Kidney (tissue), 14 donors: ENCODE measurements around the gene NSUN2. TPM values are rescaled to one million over a fixed set of nuclear protein-coding genes. Genes with fewer than 3 reads are reported as not detected.

Source experiments
- DNase-seq, 5 donors: peaks; one replicate each; pipeline ENCODE4 v3.0.0-alpha.2; 2013 to 2020
- FAIRE-seq: peaks from 2 replicates; lab custom pipeline; 2012; peaks lifted over from hg19 to GRCh38; lab: Jason Lieb, UNC
- H3K27ac ChIP-seq, 2 donors: one replicate each; pipeline ENCODE4 v1.7.0; 2013; ENCODE audit warnings: low read depth in 2 of 2, low read length in 2 of 2, inconsistent platforms in 1 of 2
- H3K27me3 ChIP-seq: one replicate; pipeline ENCODE4 v1.7.1; 2013; ENCODE audit warnings: low read length, inconsistent platforms; ENCODE audit not compliant: control insufficient read depth, insufficient read depth
- H3K36me3 ChIP-seq, 3 donors: one replicate each; pipeline versions ENCODE4 v1.7.0 to v1.7.1; 2013; ENCODE audit warnings: low read length in 3 of 3, control low read depth in 1 of 3, inconsistent platforms in 1 of 3; ENCODE audit not compliant: insufficient read depth in 3 of 3, control insufficient read depth in 2 of 3
- H3K4me1 ChIP-seq, 3 donors: one replicate each; pipeline versions ENCODE4 v1.7.0 to v1.7.1; 2013; ENCODE audit warnings: low read length in 3 of 3, inconsistent platforms in 1 of 3, low read depth in 1 of 3; ENCODE audit not compliant: control insufficient read depth in 2 of 3, insufficient read depth in 2 of 3
- H3K4me3 ChIP-seq, 3 donors: one replicate each; pipeline versions ENCODE4 v1.7.0 to v1.8.1; 2013; ENCODE audit warnings: low read length in 3 of 3, control low read depth in 1 of 3, inconsistent platforms in 1 of 3
- H3K9ac ChIP-seq, 3 donors: one replicate each; pipeline versions ENCODE4 v1.7.0 to v1.7.1; 2013; ENCODE audit warnings: low read length in 3 of 3, control low read depth in 1 of 3, inconsistent platforms in 1 of 3
- H3K9me3 ChIP-seq, 3 donors: one replicate each; pipeline versions ENCODE4 v1.7.0 to v1.7.1; 2013; ENCODE audit warnings: low read length in 3 of 3, control low read depth in 1 of 3, inconsistent platforms in 1 of 3; ENCODE audit not compliant: control insufficient read depth in 2 of 3, insufficient read depth in 1 of 3
- intact Hi-C: fragments of 100-400 bp; cut with DNase I; formaldehyde crosslinking; loops from one replicate; pipeline ENCODE4 v1.11.1; 2022
- polyA plus RNA-seq: library from polyadenylated mRNA; stranded (reverse); fragments of 350-450 nt; fragmentation: Illumina TruSeq; extraction: RNeasy Lipid Tissue Mini Kit (QIAGEN cat#74804); gene quantifications from one replicate; pipeline ENCODE4 v1.2.3, GENCODE V29; 2014; ENCODE audit warnings: low read depth, low replicate concordance; ENCODE audit not compliant: insufficient read depth
- total RNA-seq: library from RNA; stranded (reverse); fragmentation: NEBNext Ultra II Directional; extraction: Animal tissue kit (Norgen Biotek cat#: 25700); gene quantifications from one replicate; pipeline ENCODE4 v1.2.1, GENCODE V29; 2021
- TF ChIP-seq, protein P1 (sequence below): IDR thresholded peaks from 3 replicates; pipeline ENCODE4 v1.5.1; 2012; ENCODE audit warnings: mild to moderate bottlenecking, moderate library complexity, borderline replicate concordance; ENCODE audit not compliant: insufficient read depth; ENCODE audit errors: extremely low read depth
- donor health status: control.
- donor health status: control.
- donor health status: control.
- donor health status: control.
- donor health status: control.
- donor health status: DM: yes; HTN: yes; CAD: no.
- donor health status: Normal renal cell carcinoma (clear cell type).

NSUN2 gene
- total and polyA plus RNA-seq, 2 donors from 2014 or later, result 16.9 to 48.9 TPM

- intact Hi-C loops, result no loop called here
- no peaks in the 10 kb centered on the region for H3K9me3 ChIP-seq
- no peak for DNase-seq
These were observed 76.6 kb downstream of the NSUN2 start for GRCh38 chr5:6556089-6556801.

GRCh38 chr5:6554812-6555211 lies 78.0 kb downstream of the NSUN2 start:
- Histone ChIP-seq H3K27ac (no peak overlapping the region), H3K4me3 (no peak overlapping the region), H3K36me3 (no peaks in the 10 kb centered on the region), H3K9ac (no peak overlapping the region), H3K4me1 (no peaks in the 10 kb centered on the region), H3K9me3 (no peaks in the 10 kb centered on the region), H3K27me3 (no peaks in the 10 kb centered on the region)
- intact Hi-C loops, result no loop called here
- no peak for DNase-seq
- no peak for FAIRE-seq
- TF ChIP-seq, protein P1, sequence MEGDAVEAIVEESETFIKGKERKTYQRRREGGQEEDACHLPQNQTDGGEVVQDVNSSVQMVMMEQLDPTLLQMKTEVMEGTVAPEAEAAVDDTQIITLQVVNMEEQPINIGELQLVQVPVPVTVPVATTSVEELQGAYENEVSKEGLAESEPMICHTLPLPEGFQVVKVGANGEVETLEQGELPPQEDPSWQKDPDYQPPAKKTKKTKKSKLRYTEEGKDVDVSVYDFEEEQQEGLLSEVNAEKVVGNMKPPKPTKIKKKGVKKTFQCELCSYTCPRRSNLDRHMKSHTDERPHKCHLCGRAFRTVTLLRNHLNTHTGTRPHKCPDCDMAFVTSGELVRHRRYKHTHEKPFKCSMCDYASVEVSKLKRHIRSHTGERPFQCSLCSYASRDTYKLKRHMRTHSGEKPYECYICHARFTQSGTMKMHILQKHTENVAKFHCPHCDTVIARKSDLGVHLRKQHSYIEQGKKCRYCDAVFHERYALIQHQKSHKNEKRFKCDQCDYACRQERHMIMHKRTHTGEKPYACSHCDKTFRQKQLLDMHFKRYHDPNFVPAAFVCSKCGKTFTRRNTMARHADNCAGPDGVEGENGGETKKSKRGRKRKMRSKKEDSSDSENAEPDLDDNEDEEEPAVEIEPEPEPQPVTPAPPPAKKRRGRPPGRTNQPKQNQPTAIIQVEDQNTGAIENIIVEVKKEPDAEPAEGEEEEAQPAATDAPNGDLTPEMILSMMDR, result no peak

More at GRCh38 chr5:6556089-6556801, 76.6 kb downstream of the NSUN2 start:
- Histone ChIP-seq H3K9ac (no peak overlapping the region), H3K4me1 (no peaks in the 10 kb centered on the region), H3K36me3 (no peaks in the 10 kb centered on the region), H3K4me3 (no peak overlapping the region), H3K27ac (no peak overlapping the region), H3K27me3 (no peaks in the 10 kb centered on the region)
- no peak for FAIRE-seq
- TF ChIP-seq, protein P1, result no peak

- intact Hi-C loops, result no loop called here
- H3K27ac ChIP-seq, result no peak overlapping the region
- H3K36me3 ChIP-seq, result no peaks in the 10 kb centered on the region
- no peak overlapping the region for H3K4me3 ChIP-seq
- H3K9me3 ChIP-seq, result no peaks in the 10 kb centered on the region
- TF ChIP-seq, protein P1, result no peak
- DNase-seq (peak in 1 of 5 donors; percentile 36), FAIRE-seq (no peak)
- no peaks in the 10 kb centered on the region for H3K27me3 ChIP-seq
- no peaks in the 10 kb centered on the region for H3K4me1 ChIP-seq
- no peak overlapping the region for H3K9ac ChIP-seq
These were observed 78.9 kb downstream of the NSUN2 start for GRCh38 chr5:6553972-6554371.
